ENCODE measurements around the gene POLR2C. TPM values are rescaled to one million over a fixed set of nuclear protein-coding genes. Genes with fewer than 3 reads are reported as not detected.
A peak's percentile ranks its signal among the peaks of the same experiment; 100 is the strongest.

The POLR2C gene
- total and polyA plus RNA-seq, 2 of the 13 experiments (the other 11 are each of a cell fraction or from before 2014, with no cell fraction given) = 104 to 216 TPM

DNA sequence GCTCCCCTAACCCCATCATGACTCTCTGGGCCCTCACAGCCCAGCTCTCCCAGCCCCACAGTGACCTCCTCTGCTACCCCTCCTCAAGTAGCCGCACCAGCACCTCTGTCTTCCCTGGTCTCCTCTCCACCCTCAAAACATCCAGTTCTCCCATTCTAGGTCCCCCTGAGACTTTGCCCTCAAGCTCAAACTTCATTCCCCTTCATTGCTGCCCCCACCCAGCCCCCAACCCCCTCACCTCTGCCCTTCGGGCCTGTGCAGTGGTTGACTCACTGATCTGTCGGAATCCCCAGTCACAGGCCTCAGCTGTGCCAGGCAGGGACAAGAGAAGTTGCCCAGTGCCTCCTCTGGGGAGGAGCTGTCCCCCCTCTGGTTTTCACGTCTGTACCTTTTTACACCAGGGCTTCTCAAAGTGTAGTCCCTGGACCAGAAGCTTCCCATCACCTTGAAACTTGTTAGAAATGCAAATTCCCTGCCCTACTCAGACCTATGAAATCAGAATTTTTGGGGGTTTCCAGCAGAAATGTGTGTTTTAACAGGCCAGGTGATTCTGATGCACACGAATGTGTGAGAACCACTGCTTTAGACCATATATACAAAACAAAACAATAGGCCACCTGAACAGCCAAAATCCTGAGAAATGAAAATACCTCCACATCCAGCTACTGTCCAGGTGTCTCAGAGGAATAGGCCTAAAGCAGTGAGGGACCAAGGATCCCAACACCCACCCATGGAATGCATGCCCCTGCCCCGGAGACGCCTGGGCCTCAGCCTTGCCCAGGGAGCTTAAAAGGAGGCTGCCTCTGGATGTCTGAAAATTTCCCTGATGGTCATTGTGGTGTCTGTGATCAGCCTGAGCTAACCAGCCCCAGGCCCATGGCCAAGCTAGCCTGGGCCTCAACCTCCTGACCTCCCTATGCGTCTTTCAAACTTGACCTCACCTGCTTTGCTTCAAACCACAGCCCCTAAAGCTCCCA, 24.7 kb downstream of the POLR2C start (continued):
- TF ChIP-seq AHDC1 (CRISPR knock-in tag; IDR thresholded peaks at IDR 0.05; ENCODE audit: borderline replicate concordance) (no peak), ZNF788 (CRISPR knock-in tag; IDR thresholded peaks at IDR 0.05; ENCODE audit: borderline replicate concordance) (no peak), ZNF614 (CRISPR knock-in tag; IDR thresholded peaks at IDR 0.05; ENCODE audit: borderline replicate concordance) (0 out of 2 replicates have a peak, but pooled peaks have one; percentile 13), KDM2A (CRISPR knock-in tag; IDR thresholded peaks at IDR 0.05; ENCODE audit: borderline replicate concordance, low read depth) (no peak), ZNF569 (CRISPR knock-in tag; IDR thresholded peaks at IDR 0.05; ENCODE audit: borderline replicate concordance) (no peak), ZNF713 (CRISPR knock-in tag; IDR thresholded peaks at IDR 0.05) (no peak), HOXA7 (CRISPR knock-in tag; IDR thresholded peaks at IDR 0.05) (0 out of 2 replicates have a peak, but pooled peaks have one; percentile 63), MATR3 (CRISPR knock-in tag; IDR thresholded peaks at IDR 0.05) (no peak), JUNB (CRISPR knock-in tag; IDR thresholded peaks at IDR 0.05; ENCODE audit: borderline replicate concordance) (no peak), RBAK (CRISPR knock-in tag; IDR thresholded peaks at IDR 0.05) (no peak), HINFP (CRISPR knock-in tag; IDR thresholded peaks at IDR 0.05; ENCODE audit: low read depth) (no peak), CENPT (CRISPR knock-in tag; IDR thresholded peaks at IDR 0.05; ENCODE audit: low read depth) (no peak)
- TF ChIP-seq, protein P1, sequence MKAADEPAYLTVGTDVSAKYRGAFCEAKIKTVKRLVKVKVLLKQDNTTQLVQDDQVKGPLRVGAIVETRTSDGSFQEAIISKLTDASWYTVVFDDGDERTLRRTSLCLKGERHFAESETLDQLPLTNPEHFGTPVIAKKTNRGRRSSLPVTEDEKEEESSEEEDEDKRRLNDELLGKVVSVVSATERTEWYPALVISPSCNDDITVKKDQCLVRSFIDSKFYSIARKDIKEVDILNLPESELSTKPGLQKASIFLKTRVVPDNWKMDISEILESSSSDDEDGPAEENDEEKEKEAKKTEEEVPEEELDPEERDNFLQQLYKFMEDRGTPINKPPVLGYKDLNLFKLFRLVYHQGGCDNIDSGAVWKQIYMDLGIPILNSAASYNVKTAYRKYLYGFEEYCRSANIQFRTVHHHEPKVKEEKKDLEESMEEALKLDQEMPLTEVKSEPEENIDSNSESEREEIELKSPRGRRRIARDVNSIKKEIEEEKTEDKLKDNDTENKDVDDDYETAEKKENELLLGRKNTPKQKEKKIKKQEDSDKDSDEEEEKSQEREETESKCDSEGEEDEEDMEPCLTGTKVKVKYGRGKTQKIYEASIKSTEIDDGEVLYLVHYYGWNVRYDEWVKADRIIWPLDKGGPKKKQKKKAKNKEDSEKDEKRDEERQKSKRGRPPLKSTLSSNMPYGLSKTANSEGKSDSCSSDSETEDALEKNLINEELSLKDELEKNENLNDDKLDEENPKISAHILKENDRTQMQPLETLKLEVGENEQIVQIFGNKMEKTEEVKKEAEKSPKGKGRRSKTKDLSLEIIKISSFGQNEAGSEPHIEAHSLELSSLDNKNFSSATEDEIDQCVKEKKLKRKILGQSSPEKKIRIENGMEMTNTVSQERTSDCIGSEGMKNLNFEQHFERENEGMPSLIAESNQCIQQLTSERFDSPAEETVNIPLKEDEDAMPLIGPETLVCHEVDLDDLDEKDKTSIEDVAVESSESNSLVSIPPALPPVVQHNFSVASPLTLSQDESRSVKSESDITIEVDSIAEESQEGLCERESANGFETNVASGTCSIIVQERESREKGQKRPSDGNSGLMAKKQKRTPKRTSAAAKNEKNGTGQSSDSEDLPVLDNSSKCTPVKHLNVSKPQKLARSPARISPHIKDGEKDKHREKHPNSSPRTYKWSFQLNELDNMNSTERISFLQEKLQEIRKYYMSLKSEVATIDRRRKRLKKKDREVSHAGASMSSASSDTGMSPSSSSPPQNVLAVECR (CRISPR knock-in tag; IDR thresholded peaks at IDR 0.05; ENCODE audit: borderline replicate concordance) = no peak
- TF ChIP-seq, protein P2, sequence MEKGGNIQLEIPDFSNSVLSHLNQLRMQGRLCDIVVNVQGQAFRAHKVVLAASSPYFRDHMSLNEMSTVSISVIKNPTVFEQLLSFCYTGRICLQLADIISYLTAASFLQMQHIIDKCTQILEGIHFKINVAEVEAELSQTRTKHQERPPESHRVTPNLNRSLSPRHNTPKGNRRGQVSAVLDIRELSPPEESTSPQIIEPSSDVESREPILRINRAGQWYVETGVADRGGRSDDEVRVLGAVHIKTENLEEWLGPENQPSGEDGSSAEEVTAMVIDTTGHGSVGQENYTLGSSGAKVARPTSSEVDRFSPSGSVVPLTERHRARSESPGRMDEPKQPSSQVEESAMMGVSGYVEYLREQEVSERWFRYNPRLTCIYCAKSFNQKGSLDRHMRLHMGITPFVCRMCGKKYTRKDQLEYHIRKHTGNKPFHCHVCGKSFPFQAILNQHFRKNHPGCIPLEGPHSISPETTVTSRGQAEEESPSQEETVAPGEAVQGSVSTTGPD (CRISPR knock-in tag; IDR thresholded peaks at IDR 0.05) = no peak
